HG02840 (cell line): ENCODE data around the gene GNG10.
"Not testable (repeated sequence)": the region's sequence is repeated elsewhere in the genome, so short reads cannot be mapped to it uniquely, and the experiment has no call there.

Experiments used
- ATAC-seq: cut with Tn5 transposase; IDR thresholded peaks from one replicate; pipeline ENCODE4 v1.9.1; 2021; ENCODE audit warnings: mild to moderate bottlenecking, moderate library complexity, moderate number of reproducible peaks; ENCODE audit not compliant: unreplicated experiment, low FRiP score

GNG10 gene

GRCh38 chr9:111648066-111648465 lies 13.3 kb upstream of the GNG10 start:
- no peak for ATAC-seq

GRCh38 chr9:111649016-111649415 lies 12.4 kb upstream of the GNG10 start:
- no peak for ATAC-seq

- ATAC-seq = no peak
Observed at GRCh38 chr9:111657051-111657450, 4.4 kb upstream of the GNG10 start.

GRCh38 chr9:111658943-111659342 lies 2.5 kb upstream of the GNG10 start:
- no peak for ATAC-seq

GRCh38 chr9:111659691-111660090 lies 1.7 kb upstream of the GNG10 start:
- ATAC-seq = no peak

- ATAC-seq = peak; percentile 34
Observed at GRCh38 chr9:111661802-111662521, 557 bp downstream of the GNG10 start.

- no peak for ATAC-seq
Observed at GRCh38 chr9:111662576-111663300, 1.3 kb downstream of the GNG10 start.

GRCh38 chr9:111663301-111663823 lies 2.0 kb downstream of the GNG10 start:
- no peak for ATAC-seq

- ATAC-seq = no peak
Observed at GRCh38 chr9:111668026-111668573, 6.7 kb downstream of the GNG10 start.

GRCh38 chr9:111668601-111669000 lies 7.2 kb downstream of the GNG10 start:
- not testable (repeated sequence) for ATAC-seq

- no peak for ATAC-seq
Observed at GRCh38 chr9:111674319-111674718, 12.9 kb downstream of the GNG10 start.

- ATAC-seq = no peak
Observed at GRCh38 chr9:111676116-111676515, 14.7 kb downstream of the GNG10 start.

GRCh38 chr9:111678293-111678692 lies 16.9 kb downstream of the GNG10 start:
- ATAC-seq = no peak

- no peak for ATAC-seq
Observed at GRCh38 chr9:111679199-111679598, 17.8 kb downstream of the GNG10 start.

GRCh38 chr9:111683392-111683791 lies 22.0 kb downstream of the GNG10 start:
- ATAC-seq = no peak

- ATAC-seq = no peak
Observed at GRCh38 chr9:111691672-111692329, 30.4 kb downstream of the GNG10 start.

GRCh38 chr9:111696796-111697195 lies 35.4 kb downstream of the GNG10 start:
- no peak for ATAC-seq

GRCh38 chr9:111700776-111701175 lies 39.4 kb downstream of the GNG10 start:
- ATAC-seq = no peak

- ATAC-seq = no peak
Observed at GRCh38 chr9:111704503-111704902, 43.1 kb downstream of the GNG10 start.

- no peak for ATAC-seq
Observed at GRCh38 chr9:111711548-111711947, 50.1 kb downstream of the GNG10 start.

GRCh38 chr9:111712369-111712768 lies 51.0 kb downstream of the GNG10 start:
- no peak for ATAC-seq
